ENCODE results near the gene STYXL2.

The STYXL2 gene

DNA sequence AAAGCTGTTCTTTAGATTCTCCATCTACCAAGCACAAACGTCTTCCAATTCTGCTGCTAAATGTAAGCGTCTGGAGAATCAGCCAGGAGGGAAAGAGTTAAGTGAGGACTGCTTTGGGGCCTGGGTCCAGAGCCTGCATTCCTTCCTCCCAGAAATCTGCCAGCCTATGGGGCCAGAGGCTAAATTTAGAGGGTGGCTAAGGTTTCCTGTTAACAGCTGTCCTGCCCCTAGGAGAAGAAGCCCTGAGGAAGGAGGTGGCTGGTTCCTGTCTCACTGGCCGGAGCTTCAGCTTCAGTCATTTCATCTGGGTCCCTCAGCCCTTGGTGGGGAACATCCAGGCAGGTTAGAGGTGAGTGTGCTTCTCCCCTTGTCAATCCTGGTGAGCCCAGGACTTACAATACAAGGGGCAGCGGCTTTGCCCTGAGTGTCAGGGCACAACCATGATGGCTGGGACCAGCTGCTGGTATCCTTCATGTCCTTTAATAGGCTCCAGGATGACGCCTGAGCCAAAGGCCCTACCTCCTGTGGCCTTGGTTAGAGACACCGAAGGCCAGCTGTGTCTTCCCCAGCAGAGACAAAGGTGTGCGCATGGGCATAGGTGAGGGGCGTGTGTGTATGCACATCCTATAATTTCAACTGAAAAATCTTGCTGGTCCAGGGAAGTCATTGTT lies at the start of gene STYXL2:
Gene STYXL2, plus strand, starts transcription at position 230 of the 671 bp plus-strand sequence. CDS start 775 bp downstream, outside the sequence.
- no peak for DNase-seq (ENCODE audit: low read depth)

DNA sequence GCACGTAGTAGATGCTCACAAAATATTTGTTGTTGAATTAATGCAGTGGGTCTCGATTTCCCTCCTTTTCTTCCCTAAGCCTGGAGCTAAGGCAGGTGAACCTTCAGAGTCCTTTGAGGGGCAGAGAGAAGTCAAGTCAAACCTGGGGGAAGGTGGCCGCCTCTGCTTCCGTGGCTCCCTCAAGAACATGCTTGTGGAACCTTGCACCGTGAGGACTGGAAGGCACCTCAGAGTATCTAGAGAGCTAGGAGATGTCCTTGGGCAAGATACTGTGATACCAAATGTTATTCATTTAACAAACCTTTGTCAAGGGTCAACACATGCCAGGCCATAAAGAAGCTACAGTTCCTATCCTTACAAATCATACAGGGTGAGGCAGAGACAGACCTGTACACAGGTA lies 42.0 kb upstream of the STYXL2 start:
- DNase-seq (ENCODE audit: low read depth) = no peak

DNA sequence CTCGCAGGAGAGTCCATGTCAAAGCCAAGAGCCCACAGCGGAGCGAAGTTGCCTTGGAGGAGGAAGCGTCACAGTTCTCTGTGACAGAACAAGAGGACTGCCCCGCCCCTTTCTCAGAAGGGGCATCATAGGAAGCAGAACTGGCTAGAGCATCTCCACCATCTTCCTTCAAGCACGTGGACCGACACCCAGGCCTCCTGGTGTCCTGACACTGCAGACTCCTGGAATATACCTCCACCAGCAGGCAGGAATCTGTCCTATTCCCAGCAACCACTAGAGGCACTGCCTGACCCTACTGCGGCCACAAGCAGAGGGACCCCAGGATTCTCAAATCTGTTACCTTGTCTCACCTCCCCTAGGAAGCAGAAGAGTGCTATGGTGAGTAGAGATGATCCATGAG lies 41.5 kb upstream of the STYXL2 start:
- DNase-seq (ENCODE audit: low read depth) = no peak

DNA sequence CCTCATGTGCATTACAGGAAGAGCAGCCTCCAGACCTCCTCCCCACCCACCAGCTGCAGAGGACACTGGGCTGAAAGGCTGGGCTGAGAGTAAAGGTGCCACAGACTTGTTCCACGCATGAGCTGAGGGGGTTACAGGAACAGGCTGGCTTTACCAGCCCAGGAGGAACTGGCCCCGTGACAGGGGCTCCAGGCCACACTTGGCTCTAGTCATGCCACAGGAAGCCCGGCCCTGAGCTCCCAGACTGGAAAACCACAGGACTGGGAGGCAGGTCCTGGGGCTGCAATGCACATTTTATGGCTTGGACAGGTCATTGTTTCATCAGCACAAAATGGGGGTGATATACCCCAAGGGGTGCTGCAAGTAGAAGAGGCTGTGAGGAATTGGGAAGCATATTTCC lies 39.3 kb upstream of the STYXL2 start:
- DNase-seq (ENCODE audit: low read depth) = no peak

DNA sequence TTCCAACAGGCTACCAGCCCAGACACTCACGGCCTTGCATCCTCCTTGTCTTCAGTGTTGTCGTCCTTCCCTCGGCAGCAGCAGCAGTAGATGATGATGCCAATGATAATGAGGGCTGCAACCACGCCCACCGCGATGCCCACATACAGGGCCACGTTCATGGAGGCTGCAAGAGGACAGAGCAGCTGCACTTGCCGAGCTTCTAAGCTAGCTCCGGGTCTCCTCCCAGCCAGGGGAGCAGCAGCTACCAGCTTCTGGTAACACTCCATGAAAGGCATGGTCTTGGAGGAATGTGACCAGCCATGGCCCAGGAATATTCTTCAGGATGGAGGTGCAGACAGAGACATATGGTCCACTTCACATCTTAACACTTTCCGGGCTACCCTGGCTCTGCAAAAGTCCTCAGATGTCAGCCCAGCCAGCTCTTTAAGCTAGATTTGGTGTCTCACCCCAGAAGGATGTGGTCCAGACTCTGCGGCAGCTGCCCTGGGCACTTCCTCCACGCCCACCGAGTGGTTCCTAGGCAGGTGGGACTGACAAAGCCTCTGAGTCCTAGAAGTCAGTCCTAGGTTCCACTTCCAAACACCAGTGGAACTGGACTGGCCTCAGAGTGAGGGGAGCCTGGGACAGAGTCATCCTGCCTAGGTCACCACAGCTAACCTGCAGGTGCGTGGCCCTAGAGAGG lies 38.8 kb upstream of the STYXL2 start:
- no peak for DNase-seq (ENCODE audit: low read depth)

DNA sequence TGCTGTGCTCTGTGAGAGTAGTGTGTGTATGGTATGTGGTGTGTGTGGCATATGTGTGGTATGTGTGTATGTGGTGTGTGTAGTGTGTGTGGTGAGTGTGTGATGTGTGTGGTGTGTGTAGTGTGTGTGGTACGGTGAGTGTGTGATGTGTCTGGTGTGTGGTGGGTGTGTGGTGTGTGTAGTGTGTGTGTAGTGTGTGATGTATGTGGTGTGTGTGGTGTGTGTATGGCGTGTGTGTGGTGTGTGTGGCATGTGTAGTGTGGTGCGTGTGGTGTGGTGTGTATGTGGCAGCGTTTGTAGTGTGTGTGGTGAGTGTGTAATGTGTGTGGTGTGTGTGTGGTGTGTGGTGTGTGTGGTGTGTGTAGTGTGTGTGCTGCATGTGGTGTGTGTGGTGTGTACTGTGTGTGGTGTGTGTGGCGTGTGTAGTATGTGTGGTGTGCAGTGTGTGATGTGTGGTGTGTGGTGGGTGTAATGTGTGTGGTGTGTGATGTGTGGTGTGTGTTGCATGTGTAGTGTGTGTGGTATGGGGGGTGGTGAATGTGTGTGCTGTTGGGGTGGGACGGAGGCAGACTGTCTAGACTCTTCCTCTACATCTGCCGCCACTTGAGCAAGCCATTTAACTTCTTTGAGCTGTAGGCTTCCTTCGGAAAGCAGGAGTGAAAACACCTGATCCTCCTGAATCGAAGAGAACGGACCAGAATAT lies 37.2 kb upstream of the STYXL2 start:
- DNase-seq (ENCODE audit: low read depth) = no peak

DNA sequence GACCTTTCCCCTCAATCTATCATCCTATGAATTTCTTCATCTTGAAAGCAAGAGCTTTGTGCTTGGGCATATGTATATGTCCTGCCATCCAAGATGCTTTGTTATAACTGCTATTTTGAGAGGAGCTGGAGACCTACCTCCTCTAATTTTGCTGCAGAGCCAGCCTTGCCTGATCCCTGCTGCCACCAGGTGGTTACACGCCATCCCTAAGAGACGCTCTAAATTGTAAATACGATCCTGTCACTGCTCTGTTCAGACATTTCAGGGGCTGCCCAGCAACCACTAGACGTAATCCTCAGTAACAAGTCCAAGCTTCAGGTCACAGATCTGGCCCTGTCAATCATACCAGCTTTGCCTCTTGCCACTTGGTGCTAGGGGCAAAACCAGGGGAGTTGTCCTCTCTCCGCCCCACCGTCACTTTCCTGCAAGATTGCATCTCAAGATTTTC lies 36.6 kb upstream of the STYXL2 start:
- DNase-seq (ENCODE audit: low read depth) = no peak

DNA sequence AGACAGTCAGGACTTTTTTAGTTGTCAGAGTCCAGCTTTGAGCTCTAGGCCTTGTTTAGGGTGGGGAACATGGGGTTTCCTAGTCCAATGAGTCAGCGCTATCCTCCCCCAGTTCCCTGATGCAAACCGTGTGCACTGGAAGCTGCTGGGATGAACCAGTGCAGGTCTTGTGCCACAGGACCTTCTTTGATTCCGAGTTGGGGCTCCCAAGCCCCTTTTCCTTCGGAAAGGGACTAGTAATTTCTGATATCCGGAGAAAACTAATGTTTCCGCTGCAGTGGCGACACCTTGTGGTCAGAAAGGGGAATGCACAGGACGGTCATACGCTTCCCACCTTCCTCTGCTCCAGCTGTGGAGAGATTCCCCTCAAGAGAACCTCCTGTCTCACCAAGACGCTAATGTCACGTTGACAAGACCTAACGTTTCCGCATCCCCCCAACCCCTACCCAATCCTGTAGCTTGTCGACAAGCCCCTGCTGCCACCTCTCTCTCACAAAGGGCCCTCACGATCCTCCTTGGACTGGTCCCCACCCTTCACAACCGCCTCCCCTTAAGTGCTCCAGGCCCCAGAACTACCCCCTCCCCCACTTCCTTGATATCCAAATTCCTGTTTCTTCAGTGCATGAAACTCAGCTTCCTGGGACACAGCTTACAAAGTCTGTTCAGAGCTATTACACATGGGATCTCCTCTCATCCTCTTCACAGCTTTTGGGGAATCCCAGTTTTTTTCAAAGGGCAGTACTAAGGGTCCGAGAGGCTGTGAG lies 34.6 kb upstream of the STYXL2 start:
- peak; percentile 57 for DNase-seq (ENCODE audit: low read depth)

DNA sequence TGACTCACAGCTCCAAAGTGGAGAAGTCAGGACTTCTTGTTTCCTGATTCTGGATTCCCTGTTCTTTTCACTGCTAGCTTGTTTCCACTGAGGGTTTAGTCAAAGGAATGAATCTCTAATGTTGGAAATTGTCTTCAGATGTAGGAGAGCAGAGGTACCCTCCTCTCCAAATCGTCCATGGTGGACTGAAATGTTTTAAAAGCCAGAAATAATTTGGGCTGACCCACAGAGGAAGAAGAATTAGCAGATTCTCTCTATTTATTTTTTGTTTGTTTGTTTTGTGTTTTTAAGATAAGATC lies 34.1 kb upstream of the STYXL2 start:
- no peak for DNase-seq (ENCODE audit: low read depth)

DNA sequence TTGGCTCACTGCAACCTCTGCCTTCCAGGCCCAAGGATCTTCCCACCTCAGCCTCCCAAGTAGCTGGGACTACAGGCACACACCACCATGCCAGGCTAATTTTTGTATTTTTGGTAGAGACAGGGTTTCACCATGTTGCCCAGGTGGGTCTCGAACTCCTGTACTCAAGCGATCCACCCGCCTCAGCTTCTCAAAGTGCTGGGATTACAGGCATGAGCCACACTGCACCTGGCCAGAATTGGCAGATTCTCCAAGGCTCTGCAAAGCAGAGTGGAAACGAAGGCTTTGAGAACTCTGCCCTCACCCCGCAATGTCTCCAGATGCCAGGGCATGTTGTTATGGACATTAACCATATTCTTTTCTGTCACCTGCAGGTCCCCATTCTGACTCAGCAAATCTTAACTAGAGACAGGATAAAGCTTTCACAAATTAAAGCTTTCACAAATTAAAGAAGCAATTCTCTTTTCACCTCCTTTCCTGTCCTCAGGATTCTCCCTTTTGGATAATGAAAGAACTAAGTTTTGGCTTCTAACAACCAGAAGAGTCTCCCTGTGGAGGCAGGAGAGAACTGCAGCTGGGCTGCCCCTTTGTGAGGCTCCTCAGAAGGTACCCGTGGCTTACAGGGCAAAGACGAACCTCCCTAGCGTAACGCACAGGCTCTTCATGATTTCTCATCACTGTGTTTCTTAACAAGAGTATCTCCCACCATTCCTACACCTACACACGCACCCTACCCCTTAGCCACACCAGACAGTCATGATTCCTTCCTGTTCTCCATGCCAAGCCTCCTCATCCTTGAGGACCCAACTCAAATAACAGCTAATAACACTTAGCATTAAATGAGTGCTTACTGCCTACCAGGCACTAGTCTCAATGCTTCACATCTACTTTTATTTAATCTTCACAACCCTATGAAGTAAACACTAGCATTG lies 33.5 kb upstream of the STYXL2 start:
- no peak for DNase-seq (ENCODE audit: low read depth)

DNA sequence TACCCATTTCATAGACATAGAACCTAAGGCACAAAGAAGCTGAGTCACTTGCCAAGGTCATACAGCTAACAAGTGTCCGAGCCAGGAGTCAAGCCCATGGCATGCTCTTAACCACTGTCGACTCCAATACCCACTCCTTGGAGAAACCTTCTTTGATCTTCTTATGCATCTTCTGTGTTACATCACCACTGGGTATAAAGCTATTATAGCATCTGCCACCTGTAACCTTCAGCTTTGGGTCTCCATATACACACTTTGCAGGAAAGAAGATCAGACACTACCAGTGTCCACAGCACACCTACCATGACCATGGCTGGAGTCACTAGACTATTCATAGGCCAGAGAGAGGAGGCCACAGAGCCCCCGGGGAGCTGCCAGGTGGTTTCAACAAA lies 32.8 kb upstream of the STYXL2 start:
- DNase-seq (ENCODE audit: low read depth) = no peak

DNA sequence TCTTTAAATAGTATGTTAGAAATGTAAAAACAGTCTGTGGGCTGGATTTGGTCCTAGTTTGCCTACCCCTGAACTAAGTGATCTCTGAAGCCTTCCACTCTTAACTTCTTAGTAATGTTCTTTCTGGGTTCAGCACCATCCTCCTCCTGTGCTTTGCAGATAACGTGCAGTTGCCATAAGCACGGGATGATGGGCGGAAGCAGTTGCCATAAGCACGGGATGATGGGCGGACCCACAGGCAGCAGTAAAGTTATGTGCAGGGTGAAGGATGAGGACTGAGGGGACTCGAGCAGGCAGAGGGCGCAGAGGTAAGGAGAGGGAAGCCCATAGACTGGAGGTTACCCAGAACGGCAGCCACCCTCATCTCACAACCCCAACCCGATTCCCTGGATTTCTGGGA lies 29.3 kb upstream of the STYXL2 start:
- DNase-seq (ENCODE audit: low read depth) = no peak

DNA sequence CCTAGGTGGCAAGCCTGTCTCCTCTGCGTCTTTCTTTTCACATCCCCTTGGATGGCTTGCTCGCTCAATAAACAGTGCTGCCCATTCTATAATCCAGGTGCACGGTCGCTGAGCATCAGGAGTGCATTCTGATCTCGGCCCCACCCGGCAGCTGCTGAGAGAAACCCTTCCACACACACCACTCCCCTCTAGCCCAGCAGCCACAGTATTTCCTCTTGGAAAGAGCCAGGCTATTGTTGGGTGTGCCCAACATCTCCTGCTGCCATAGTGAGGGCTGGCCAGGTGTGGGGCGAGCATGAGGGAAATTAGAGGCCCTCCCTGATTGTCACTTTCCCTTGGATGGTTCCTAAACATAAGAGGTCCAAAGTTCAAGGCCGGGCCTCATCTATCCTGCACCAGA lies 28.4 kb upstream of the STYXL2 start:
- no peak for DNase-seq (ENCODE audit: low read depth)

DNA sequence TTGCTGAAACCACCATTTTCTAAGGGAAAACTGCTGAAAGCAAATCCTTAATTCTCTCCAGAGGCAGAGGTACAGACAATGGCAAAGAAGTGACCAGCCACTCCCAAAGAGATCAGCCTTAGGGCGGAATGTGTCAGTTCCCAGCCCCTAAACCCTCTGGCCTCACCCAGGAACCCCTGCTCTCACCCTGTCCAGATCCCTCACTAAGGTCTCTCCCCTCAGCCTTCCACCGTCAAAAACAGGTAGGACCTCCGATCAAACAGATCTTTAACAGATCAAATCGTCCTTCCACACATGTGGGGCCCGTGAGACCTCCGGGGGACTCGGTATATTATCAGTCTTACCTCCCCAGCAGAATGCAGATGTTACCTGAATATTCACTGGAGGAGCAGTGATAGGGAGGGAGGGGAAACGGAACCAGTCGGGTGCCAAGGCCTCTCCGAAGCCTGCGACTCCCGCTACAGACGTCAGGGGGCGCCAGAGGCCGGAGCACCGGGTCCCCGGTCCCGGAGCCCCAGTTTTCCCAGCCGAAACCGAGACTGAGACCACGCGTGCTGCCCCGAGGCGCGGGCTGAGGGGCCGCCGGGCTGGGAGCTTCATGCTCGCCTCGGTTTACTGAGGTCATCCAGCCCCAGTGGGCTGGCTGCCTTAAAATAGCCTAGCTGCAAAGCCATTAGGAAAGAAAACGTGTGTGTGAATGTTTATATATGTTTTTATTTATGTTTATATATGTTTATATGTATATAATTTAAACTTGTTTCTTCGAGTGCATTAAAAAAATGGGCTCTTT lies 27.3 kb upstream of the STYXL2 start:
- peak; percentile 72 for DNase-seq (ENCODE audit: low read depth)

DNA sequence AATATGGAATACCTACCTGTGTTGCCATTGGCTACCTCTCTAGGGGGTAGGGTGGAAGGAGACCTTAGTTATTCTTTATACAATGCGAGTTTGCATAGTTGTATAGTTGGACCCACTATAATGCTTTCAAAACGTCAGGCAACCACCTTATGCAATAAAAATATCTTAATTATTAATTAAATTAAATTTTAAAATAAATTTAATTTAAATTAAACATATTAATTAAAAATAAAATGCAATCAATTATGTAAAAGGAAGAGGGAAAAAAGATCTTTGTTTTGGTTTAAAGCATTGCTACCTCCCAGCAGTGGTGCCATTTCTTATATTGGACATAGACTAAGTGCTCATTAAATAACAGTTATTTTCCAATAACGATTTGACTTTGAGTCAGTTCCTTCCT lies 26.0 kb upstream of the STYXL2 start:
- no peak for DNase-seq (ENCODE audit: low read depth)

DNA sequence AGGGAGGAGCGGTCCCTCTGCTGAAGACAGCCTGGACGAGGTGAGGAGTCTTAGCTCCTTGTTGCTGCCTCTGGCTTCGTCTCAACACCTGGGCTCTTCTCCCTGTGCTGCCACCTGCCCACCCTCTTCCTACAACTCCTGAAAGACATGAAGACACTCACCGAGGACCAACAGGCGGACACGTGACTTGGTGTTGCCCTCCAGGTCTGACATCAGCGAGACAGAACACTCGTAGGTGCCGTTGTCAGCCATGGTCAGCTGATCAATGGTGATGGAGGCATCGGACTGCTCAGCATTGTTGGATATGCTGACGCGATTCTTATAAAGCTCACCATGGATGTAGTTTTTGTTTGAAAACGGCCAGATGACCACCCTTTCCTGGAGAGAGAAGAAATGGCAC lies 25.1 kb upstream of the STYXL2 start:
- no peak for DNase-seq (ENCODE audit: low read depth)

DNA sequence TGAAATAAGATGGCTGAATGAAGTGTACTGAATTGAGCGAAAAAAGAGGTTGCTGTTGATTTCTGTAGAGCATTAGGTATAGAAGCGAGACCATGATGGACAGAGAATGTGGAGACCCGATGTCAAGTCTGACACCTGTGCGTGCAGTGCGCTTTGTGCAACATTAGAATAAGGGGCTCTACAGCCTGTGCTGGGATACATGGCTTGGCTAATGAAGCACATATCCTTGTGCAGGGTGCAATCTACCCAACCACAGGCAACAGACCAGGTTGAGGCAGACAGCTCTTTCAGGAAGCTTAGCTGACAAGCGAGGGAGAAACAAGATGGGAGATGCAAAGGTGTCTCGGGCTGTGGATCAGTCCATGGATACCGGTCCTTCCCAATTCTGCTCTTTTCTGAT lies 22.6 kb upstream of the STYXL2 start:
- no peak for DNase-seq (ENCODE audit: low read depth)

DNA sequence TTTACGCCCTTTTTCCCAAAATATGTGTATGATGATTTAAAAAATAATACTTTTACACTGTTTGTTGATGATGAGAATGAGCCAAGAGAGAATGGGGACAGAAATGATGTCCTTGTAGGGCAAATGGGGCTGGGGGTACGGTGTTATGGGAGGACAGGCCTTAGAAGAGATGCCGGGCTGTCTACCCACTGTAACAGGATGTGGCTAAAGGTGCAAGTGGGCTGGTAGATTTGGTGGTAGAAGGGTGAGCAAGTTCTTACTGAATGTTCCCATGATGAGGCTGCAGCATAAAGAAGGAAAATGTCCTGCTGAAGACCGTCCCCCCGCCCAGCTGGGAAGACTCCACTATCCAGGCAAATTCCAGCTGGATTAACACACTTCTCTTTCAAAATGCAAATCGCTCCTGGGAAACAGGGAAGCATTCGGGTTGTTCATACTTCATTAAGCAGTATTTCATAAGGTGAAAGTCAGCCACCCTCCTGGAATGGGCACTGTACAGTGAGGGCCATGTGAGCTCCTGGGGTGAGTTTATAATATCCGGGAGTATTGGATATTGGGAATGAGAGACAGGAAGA lies 17.7 kb upstream of the STYXL2 start:
- no peak for DNase-seq (ENCODE audit: low read depth)

DNA sequence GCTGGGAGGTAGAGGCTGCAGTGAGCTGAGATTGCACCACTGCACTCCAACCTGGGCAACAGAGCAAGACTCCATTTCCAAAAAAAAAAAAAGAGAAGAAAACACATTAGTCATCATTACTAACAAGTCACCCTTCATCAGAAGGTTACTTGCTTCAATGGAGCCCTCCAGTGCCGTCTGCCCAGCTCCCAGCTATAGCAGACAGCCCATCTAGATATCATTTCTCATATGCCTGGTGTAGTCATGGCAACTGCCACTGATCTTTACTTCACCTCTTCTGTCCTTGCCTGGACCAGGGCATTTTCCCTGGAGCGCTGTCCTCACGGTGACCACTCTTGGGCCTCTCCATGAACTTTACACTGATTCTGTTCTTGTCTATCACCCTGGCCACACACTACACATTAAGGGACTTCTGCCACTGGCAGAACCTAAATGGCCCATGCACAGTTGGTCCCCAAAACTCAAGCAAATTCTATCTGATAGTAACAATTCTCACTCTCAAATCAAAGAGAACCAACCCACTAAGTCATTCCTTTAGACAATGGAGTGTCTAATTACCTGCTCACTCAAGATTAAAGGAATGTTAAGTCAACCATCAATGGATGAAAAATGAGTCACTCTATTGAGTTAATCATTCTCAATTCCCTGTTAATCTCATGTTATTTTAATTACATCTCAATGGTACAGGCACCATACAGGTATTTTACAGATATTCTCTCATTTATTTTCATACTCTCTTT lies 16.6 kb upstream of the STYXL2 start:
- DNase-seq (ENCODE audit: low read depth) = no peak

DNA sequence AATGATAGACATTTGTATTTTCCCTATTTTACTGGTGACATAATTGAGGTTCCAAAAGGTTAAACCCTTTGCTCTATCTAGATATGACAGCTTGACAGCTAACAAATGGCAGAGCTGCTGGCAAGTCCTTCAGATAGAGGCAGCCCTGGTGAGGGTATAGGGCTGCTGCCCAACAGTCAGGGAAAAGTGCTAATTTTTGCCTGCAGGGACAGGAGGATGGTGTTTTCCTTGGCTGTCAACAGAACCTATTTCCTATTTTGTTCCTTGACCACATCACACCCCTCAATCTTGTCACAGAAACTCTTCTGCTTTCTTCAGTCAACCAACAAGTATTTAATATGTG lies 16.0 kb upstream of the STYXL2 start:
- DNase-seq (ENCODE audit: low read depth) = no peak
